Uterus (tissue), 4 donors: Measurements from ENCODE around the gene PSMD10. TPM values are rescaled to one million over a fixed set of nuclear protein-coding genes. Genes with fewer than 3 reads are reported as not detected.

Source experiments
- DNase-seq, 2 donors: peaks; one replicate each; pipeline ENCODE4 v3.0.0-alpha.2; 2019 to 2020
- H3K27ac ChIP-seq, 2 donors: fragments of 200-600 bp; sonication (generic); 1 replicate in 1 of 2; 2 replicates in 1 of 2; pipeline ENCODE4 v1.5.1; 2016 to 2018
- H3K27me3 ChIP-seq, 2 donors: fragments of 200-600 bp; sonication (generic); one replicate each; pipeline ENCODE4 v1.5.1; 2018 to 2019; ENCODE audit warnings: control low read depth in 1 of 2
- H3K36me3 ChIP-seq, 2 donors: fragments of 200-600 bp; sonication (generic); one replicate each; pipeline ENCODE4 v1.5.1; 2019; ENCODE audit warnings: control low read depth in 1 of 2
- H3K4me1 ChIP-seq, 2 donors: fragments of 200-600 bp; sonication (generic); one replicate each; pipeline ENCODE4 v1.5.1; 2018 to 2019; ENCODE audit warnings: control low read depth in 1 of 2
- H3K4me3 ChIP-seq, 2 donors: fragments of 200-600 bp; sonication (generic); 1 replicate in 1 of 2; 2 replicates in 1 of 2; pipeline ENCODE4 v1.5.1; 2018 to 2019; ENCODE audit warnings: mild to moderate bottlenecking in 1 of 2
- H3K9me3 ChIP-seq, 2 donors: fragments of 200-600 bp; sonication (generic); one replicate each; pipeline ENCODE4 v1.5.1; 2019; ENCODE audit warnings: control low read depth in 1 of 2
- CTCF ChIP-seq, 4 experiments: fragments of 200-600 bp in 2 of 4; fragments of 450-650 bp in 2 of 4; sonication (generic) in 2 of 4; IDR thresholded peaks; one replicate each; pipeline ENCODE4 v1.5.1; 2016 to 2019; ENCODE audit warnings: antibody characterized with exemption in 4 of 4, mild to moderate bottlenecking in 2 of 4, moderate library complexity in 1 of 4
- POLR2A ChIP-seq, 2 donors: fragments of 450-650 bp; IDR thresholded peaks; one replicate each; pipeline ENCODE4 v1.6.1; 2016; ENCODE audit warnings: antibody characterized with exemption in 2 of 2, mild to moderate bottlenecking in 1 of 2, moderate library complexity in 1 of 2
- intact Hi-C: fragments of 100-400 bp; cut with DNase I; formaldehyde crosslinking; loops from one replicate; pipeline ENCODE4 v1.15.1; 2023; ENCODE audit warnings: low total_unique reads
- total RNA-seq, 4 donors: library from RNA; depleted of rRNA in 3 of 4; stranded (reverse); fragments of >200 nt in 3 of 4; gene quantifications; one replicate each; pipeline versions ENCODE4 v1.1.0 to v1.2.4, GENCODE V29; 2014 to 2023
- donor health status: DM: yes; HTN: yes; CAD: no.

Gene PSMD10
- total RNA-seq, 4 donors from 2014 or later, result 19.1 to 89.9 (median 43.6) TPM

- TF ChIP-seq CTCF (IDR thresholded peaks at IDR 0.05) (no peak), POLR2A (IDR thresholded peaks at IDR 0.05) (no peak)
- Histone ChIP-seq H3K4me1 (no peaks in the 10 kb centered on the region), H3K27ac (no peak overlapping the region), H3K4me3 (no peak overlapping the region), H3K27me3 (no peaks in the 10 kb centered on the region), H3K36me3 (no peaks in the 10 kb centered on the region), H3K9me3 (no peaks in the 10 kb centered on the region)
- no peak for DNase-seq
- intact Hi-C loops, result no loop called here
These were observed 3.5 kb downstream of the PSMD10 start for GRCh38 chrX:108087792-108088191.

- no peak for TF ChIP-seq CTCF (IDR thresholded peaks at IDR 0.05)
- TF ChIP-seq POLR2A (IDR thresholded peaks at IDR 0.05), result no peak
- no peak overlapping the region for H3K27ac ChIP-seq
- no peaks in the 10 kb centered on the region for H3K27me3 ChIP-seq
- H3K4me3 ChIP-seq, result no peak overlapping the region
- intact Hi-C loops, result no loop called here
- no peaks in the 10 kb centered on the region for H3K4me1 ChIP-seq
- no peak for DNase-seq
- no peaks in the 10 kb centered on the region for H3K9me3 ChIP-seq
- H3K36me3 ChIP-seq, result no peaks in the 10 kb centered on the region
These were observed 10.2 kb downstream of the PSMD10 start for GRCh38 chrX:108081110-108081509.

- Histone ChIP-seq H3K4me3 (no peak overlapping the region), H3K9me3 (no peaks in the 10 kb centered on the region), H3K27me3 (no peaks in the 10 kb centered on the region), H3K4me1 (no peaks in the 10 kb centered on the region), H3K27ac (no peak overlapping the region), H3K36me3 (no peaks in the 10 kb centered on the region)
- intact Hi-C loops, result no loop called here
- no peak for DNase-seq
- no peak for TF ChIP-seq CTCF (IDR thresholded peaks at IDR 0.05)
- no peak for TF ChIP-seq POLR2A (IDR thresholded peaks at IDR 0.05)
These were observed 18.6 kb downstream of the PSMD10 start for GRCh38 chrX:108072746-108073145.

GRCh38 chrX:108071578-108071977, 19.8 kb downstream of the PSMD10 start:
- Histone ChIP-seq H3K36me3 (no peaks in the 10 kb centered on the region), H3K27me3 (no peaks in the 10 kb centered on the region), H3K4me1 (no peaks in the 10 kb centered on the region), H3K9me3 (no peaks in the 10 kb centered on the region), H3K4me3 (no peak overlapping the region), H3K27ac (no peak overlapping the region)
- intact Hi-C loops, result no loop called here
- no peak for DNase-seq
- TF ChIP-seq CTCF (IDR thresholded peaks at IDR 0.05), result no peak
- TF ChIP-seq POLR2A (IDR thresholded peaks at IDR 0.05), result no peak

- intact Hi-C loops, result no loop called here
- Histone ChIP-seq H3K4me3 (no peak overlapping the region), H3K4me1 (no peaks in the 10 kb centered on the region), H3K9me3 (no peaks in the 10 kb centered on the region), H3K27ac (no peak overlapping the region), H3K27me3 (no peaks in the 10 kb centered on the region), H3K36me3 (no peaks in the 10 kb centered on the region)
- DNase-seq, result no peak
- TF ChIP-seq CTCF (IDR thresholded peaks at IDR 0.05) (no peak), POLR2A (IDR thresholded peaks at IDR 0.05) (no peak)
These were observed 20.5 kb downstream of the PSMD10 start for GRCh38 chrX:108070891-108071290.
